ENCODE data around the gene JMJD1C.
"Not testable (repeated sequence)": the region's sequence is repeated elsewhere in the genome, so short reads cannot be mapped to it uniquely, and the experiment has no call there.

JMJD1C gene

DNA sequence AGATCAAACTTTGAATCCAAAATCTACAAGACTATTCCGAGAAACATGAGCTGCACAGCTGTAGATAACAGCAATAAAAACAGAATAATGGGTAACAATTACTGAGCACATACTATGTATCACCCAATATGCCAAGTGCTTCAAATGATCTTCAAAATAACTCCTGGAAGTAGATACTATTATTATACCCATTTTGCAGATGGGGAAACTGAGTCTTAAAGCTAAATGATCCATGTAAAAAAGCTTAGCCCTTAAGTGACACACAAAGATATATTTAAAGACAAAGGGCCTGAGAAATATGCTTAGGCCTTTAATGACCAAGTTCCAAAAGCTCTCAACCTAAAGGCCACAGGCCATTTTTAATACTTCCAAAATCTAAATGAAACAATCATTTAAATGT, 37.1 kb upstream of the JMJD1C start:
- TF ChIP-seq, protein P1, sequence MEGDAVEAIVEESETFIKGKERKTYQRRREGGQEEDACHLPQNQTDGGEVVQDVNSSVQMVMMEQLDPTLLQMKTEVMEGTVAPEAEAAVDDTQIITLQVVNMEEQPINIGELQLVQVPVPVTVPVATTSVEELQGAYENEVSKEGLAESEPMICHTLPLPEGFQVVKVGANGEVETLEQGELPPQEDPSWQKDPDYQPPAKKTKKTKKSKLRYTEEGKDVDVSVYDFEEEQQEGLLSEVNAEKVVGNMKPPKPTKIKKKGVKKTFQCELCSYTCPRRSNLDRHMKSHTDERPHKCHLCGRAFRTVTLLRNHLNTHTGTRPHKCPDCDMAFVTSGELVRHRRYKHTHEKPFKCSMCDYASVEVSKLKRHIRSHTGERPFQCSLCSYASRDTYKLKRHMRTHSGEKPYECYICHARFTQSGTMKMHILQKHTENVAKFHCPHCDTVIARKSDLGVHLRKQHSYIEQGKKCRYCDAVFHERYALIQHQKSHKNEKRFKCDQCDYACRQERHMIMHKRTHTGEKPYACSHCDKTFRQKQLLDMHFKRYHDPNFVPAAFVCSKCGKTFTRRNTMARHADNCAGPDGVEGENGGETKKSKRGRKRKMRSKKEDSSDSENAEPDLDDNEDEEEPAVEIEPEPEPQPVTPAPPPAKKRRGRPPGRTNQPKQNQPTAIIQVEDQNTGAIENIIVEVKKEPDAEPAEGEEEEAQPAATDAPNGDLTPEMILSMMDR (IDR thresholded peaks at IDR 0.05; ENCODE audit: low read depth, low read length), result no peak
- no peak for DNase-seq (ENCODE audit: extremely low read depth, low read depth)

DNA sequence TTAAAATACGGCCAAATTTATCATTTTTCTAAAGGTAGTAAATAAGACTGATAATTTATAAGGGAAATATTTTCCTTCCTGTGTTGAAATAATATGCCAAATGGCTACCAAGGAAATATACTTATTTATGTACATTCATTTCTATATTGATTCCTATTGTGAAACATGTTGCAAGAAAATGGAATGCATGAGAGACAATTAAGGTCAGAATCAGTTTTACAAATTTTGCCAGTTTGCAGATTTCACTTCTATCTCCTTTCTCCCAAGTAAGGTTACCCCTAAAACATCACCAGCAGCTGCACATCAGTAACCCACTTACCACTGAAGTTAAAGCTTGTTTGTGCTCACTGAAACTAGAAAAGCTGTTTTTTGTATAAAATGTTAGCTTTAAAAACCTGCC, 36.2 kb upstream of the JMJD1C start:
- TF ChIP-seq, protein P1 (IDR thresholded peaks at IDR 0.05; ENCODE audit: low read depth, low read length), result no peak

DNA sequence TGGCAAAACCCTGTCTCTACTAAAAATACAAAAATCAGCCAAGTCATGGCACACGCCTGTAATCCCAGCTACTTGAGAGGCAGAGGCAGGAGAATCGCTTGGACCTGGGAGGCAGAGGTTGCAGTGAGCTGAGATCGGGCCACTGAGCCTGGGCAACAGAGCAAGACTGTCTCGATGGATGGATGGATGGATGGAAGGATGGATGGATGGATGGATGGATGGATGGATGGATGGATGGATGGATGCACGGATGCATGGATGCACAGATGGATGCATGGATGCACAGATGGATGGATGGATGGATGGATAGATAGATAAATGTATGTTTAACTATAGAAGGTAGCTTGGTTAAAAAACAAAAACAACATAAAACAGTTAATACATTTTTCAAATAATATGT, 34.8 kb upstream of the JMJD1C start:
- not testable (repeated sequence) for DNase-seq (ENCODE audit: extremely low read depth, low read depth)

More for the DNA sequence above, 36.2 kb upstream of the JMJD1C start:
- DNase-seq (ENCODE audit: extremely low read depth, low read depth), result no peak

DNA sequence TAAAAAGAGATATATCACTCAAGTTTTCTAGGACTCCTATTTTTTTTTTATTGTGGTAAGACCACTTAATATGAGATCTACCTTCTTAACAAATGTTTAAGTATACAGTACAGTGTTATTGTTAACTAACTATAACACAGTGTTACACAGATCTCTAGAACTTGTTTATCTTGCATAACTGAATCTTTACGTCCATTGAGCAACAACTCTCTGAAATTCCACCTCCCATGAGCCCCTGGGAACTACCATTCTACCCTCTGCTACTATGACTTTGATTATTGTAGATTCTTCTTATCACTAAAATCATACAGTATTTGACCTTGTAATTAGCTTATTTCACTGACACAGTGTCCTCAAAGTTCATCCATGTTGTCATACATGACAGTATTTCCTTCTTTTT, 32.9 kb upstream of the JMJD1C start:
- no peak for DNase-seq (ENCODE audit: extremely low read depth, low read depth)
- TF ChIP-seq, protein P1 (IDR thresholded peaks at IDR 0.05; ENCODE audit: low read depth, low read length), result no peak

DNA sequence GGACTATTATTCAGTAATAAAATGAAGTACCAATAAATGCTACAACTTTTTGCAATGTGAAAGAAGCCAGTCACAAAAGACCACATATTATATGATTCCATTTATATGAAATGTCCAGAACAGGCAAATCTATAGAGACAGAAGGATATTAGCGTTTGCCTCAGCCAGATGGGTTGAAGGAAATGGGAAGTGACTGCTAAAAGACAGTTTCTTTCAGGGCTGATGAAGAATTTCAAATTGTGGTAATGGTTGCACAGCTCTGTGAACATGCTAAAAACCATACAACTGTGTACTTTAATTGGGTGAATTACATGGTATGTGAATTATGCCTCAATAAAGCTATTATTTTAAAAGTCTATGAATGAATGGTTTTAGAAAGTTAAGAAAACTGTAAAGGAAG, 31.5 kb upstream of the JMJD1C start:
- TF ChIP-seq, protein P1 (IDR thresholded peaks at IDR 0.05; ENCODE audit: low read depth, low read length), result no peak
- no peak for DNase-seq (ENCODE audit: extremely low read depth, low read depth)

DNA sequence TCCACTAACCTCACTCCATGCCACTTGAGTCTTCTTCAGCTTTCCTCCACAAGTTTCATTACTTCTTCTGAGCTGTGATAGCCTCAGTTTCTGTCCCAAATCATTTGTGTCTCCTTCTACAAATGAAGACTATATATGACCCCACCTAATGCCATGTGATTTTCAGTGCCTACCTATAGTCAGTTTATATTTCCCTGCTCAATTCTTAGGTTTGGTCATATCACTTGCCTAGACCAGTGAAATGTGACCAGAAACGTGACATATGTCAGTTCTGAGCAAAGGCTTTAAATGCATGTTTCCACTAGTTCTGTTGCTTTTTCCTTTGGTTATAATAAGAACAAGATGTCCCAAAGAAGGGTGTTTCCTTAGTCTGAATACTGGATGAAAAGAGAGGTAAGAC, 30.8 kb upstream of the JMJD1C start:
- TF ChIP-seq, protein P1 (IDR thresholded peaks at IDR 0.05; ENCODE audit: low read depth, low read length), result no peak
- no peak for DNase-seq (ENCODE audit: extremely low read depth, low read depth)

DNA sequence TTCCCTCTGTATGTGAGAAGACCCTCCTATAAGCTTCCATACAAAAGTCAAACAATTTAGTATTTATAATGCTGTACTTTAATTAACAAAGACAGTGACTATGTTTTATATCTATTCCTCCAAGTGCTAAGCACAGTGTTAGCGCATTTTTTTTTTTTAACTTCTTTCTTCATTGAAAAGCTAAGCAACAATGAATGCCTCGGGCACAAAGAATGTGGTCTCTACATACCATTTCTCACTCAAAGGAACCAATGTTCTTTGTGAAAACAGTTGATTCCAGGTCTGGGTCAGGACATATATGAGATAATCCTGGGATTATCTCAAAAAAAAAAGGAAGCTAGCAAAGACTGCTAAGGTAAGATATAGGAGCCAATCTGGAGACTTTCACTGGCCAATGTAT, 29.2 kb upstream of the JMJD1C start:
- DNase-seq (ENCODE audit: extremely low read depth, low read depth), result no peak
- TF ChIP-seq, protein P1 (IDR thresholded peaks at IDR 0.05; ENCODE audit: low read depth, low read length), result no peak

DNA sequence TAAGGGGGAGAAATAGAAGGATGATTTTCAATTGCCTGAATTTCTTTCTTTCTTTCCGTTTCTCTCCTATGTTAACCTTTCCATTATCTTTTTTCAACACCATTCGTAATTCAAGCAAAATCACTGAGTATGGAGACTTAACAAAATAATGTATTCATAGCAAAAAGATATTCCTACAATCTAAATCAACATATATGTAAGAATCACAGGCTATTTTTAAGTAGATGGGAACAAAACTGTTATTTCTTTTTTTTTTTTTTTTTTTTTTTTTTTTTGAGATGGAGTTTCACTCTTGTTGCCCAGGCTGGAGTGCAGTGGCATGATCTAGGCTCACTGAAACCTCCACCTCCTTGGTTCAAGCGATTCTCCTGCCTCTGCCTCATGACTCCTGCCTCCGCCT, 27.2 kb upstream of the JMJD1C start:
- TF ChIP-seq, protein P1 (IDR thresholded peaks at IDR 0.05; ENCODE audit: low read depth, low read length), result no peak
- DNase-seq (ENCODE audit: extremely low read depth, low read depth), result no peak

DNA sequence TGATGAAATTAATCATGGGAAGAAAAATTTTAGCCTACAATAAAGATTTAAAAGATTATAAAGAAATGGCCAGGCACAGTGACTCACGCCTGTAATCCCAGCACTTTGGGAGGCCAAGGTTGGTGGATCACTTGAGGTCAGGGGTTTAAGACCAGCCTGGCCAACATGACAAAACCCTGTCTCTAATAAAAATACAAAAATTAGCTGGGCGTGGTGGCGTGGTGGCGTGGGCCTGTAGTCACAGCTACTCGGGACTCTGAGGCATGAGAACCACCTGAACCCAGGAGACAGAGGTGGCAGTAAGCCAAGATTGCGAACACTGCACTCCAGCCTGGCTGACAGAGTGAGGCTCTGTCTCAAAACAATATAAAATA, 26.5 kb upstream of the JMJD1C start:
- DNase-seq (ENCODE audit: extremely low read depth, low read depth), result not testable (repeated sequence)

Measured in AG09319 (cell line).